SK-N-SH treated with all-trans-retinoic acid at 6 μM for 48 hours (cell line): ENCODE measurements around the gene CD68.
"Not testable (repeated sequence)": the region's sequence is repeated elsewhere in the genome, so short reads cannot be mapped to it uniquely, and the experiment has no call there.

ENCODE experiments used
- ARNTL ChIP-seq: fragments of 450-650 bp; formaldehyde crosslinking; IDR thresholded peaks from 2 replicates; pipeline ENCODE4 v1.5.0; 2020; ENCODE audit warnings: low read depth, mild to moderate bottlenecking, moderate library complexity, borderline replicate concordance
- CSDC2 ChIP-seq: fragments of 250-450 bp; sonication (Bioruptor Pico); IDR thresholded peaks from 2 replicates; pipeline ENCODE4 v1.5.0; 2020; ENCODE audit warnings: mild to moderate bottlenecking, moderate library complexity
- CSRNP3 ChIP-seq: fragments of 250-450 bp; sonication (Bioruptor Pico); IDR thresholded peaks from 2 replicates; pipeline ENCODE4 v1.5.1; 2021; ENCODE audit warnings: mild to moderate bottlenecking, moderate library complexity
- GLIS3 ChIP-seq: fragments of 250-450 bp; sonication (Bioruptor Pico); IDR thresholded peaks from 2 replicates; pipeline ENCODE4 v1.5.0; 2020; ENCODE audit warnings: mild to moderate bottlenecking, moderate library complexity
- PATZ1 ChIP-seq: fragments of 250-450 bp; sonication (Bioruptor Pico); IDR thresholded peaks from 2 replicates; pipeline ENCODE4 v1.8.0; 2020; ENCODE audit warnings: mild to moderate bottlenecking, moderate library complexity, borderline replicate concordance
- RARB ChIP-seq: fragments of 250-450 bp; sonication (Bioruptor Pico); IDR thresholded peaks from 2 replicates; pipeline ENCODE4 v1.8.0; 2021; ENCODE audit warnings: mild to moderate bottlenecking, moderate library complexity
- ZNF70 ChIP-seq: fragments of 450-650 bp; formaldehyde crosslinking; IDR thresholded peaks from 2 replicates; pipeline ENCODE4 v1.5.0; 2020; ENCODE audit warnings: mild to moderate bottlenecking, moderate library complexity
- ZNF8 ChIP-seq: fragments of 450-650 bp; formaldehyde crosslinking; IDR thresholded peaks from 2 replicates; pipeline ENCODE4 v1.5.0; 2020; ENCODE audit warnings: mild to moderate bottlenecking, moderate library complexity

- TF ChIP-seq CSDC2 (CRISPR knock-in tag); ZNF70 (CRISPR knock-in tag); RARB; PATZ1 (CRISPR knock-in tag); ZNF8; ARNTL (CRISPR knock-in tag); GLIS3 (CRISPR knock-in tag); CSRNP3 (CRISPR knock-in tag): not testable (repeated sequence)
Measured at GRCh38 chr17:7625749-7626148, 46.3 kb downstream of the CD68 start.
